H1 (cell line): ENCODE results near the gene DLEC1. TPM values are rescaled to one million over a fixed set of nuclear protein-coding genes. Genes with fewer than 3 reads are reported as not detected.

Experiments used
- CBX5 ChIP-seq: fragments of 300-800, 300-1000 bp; sonication (generic); IDR thresholded peaks from 2 replicates; pipeline ENCODE4 v1.7.1; 2016; ENCODE audit warnings: antibody characterized with exemption, low read length, low read depth
- CEBPB ChIP-seq: IDR thresholded peaks from 2 replicates; pipeline ENCODE4 v1.6.1; 2012; ENCODE audit warnings: low read depth, low read length
- CHD2 ChIP-seq: IDR thresholded peaks from 2 replicates; pipeline ENCODE4 v1.6.1; 2012; ENCODE audit warnings: low read length, improper control_type of control experiment
- CTBP2 ChIP-seq: IDR thresholded peaks from 2 replicates; pipeline ENCODE4 v1.7.0; 2011; ENCODE audit warnings: borderline replicate concordance, mild to moderate bottlenecking, moderate library complexity, mixed read lengths, low read length; ENCODE audit not compliant: insufficient read depth, insufficient read length
- KDM1A ChIP-seq: fragments of 200-600, 300-600 bp; sonication (generic); IDR thresholded peaks from 2 replicates; pipeline ENCODE4 v1.7.1; 2016; ENCODE audit warnings: mild to moderate bottlenecking, low read length, borderline replicate concordance
- MAFK ChIP-seq: IDR thresholded peaks from 2 replicates; pipeline ENCODE4 v1.6.1; 2012; ENCODE audit warnings: low read depth, mild to moderate bottlenecking, improper control_type of control experiment, low read length
- POLR2A ChIP-seq, 2 experiments: IDR thresholded peaks; 1 replicate in 1 of 2; 2 replicates in 1 of 2; pipeline ENCODE4 v1.6.1; 2011; ENCODE audit warnings: low read depth in 2 of 2, low read length in 2 of 2, mild to moderate bottlenecking in 2 of 2; ENCODE audit errors: control extremely low read depth in 1 of 2
- RBBP5 ChIP-seq: IDR thresholded peaks from 2 replicates; pipeline ENCODE4 v1.7.1; 2012; ENCODE audit warnings: low read depth, mild to moderate bottlenecking, inconsistent platforms, low read length, moderate library complexity, borderline replicate concordance
- SUZ12 ChIP-seq: fragments of 200-600 bp; sonication (generic); IDR thresholded peaks from 2 replicates; pipeline ENCODE4 v1.6.1; 2012; ENCODE audit warnings: mild to moderate bottlenecking, inconsistent platforms, low read length, moderate library complexity, mixed read lengths
- TBP ChIP-seq: IDR thresholded peaks from 2 replicates; pipeline ENCODE4 v1.6.1; 2011; ENCODE audit warnings: low read depth, low read length, improper control_type of control experiment
- YY1 ChIP-seq: IDR thresholded peaks from 2 replicates; pipeline ENCODE4 v1.6.1; 2011; ENCODE audit warnings: low read depth, mild to moderate bottlenecking, low read length
- polyA plus RNA-seq, 7 experiments: library from polyadenylated mRNA; depleted of rRNA in 3 of 7; stranded (reverse) in 5 of 7; unstranded in 2 of 7; fragments of >200 nt in 5 of 7; fragments of 200-250 nt in 2 of 7; gene quantifications; 1 replicate in 5 of 7; 2 replicates in 1 of 7; 4 replicates in 1 of 7; pipeline versions ENCODE4 v1.2.1 to v1.2.3, GENCODE V29; 2011 to 2013; ENCODE audit warnings: missing spikeins in 2 of 7, mixed read lengths in 2 of 7
- total RNA-seq: library from RNA; stranded (reverse); fragmentation: NEBNext Ultra II Directional; extraction: Animal tissue kit (Norgen Biotek cat#: 25700); gene quantifications from 2 replicates; pipeline ENCODE4 v1.2.1, GENCODE V29; 2021
- TF ChIP-seq, protein P1 (sequence below): fragments of 300-600 bp; sonication (generic); IDR thresholded peaks from 2 replicates; pipeline ENCODE4 v1.7.1; 2012; ENCODE audit warnings: low read length, moderate library complexity, mild to moderate bottlenecking, inconsistent platforms; ENCODE audit not compliant: insufficient replicate concordance

DLEC1 gene
- total and polyA plus RNA-seq, 2 of the 8 experiments (the other 6 are each of a cell fraction or from before 2014, with no cell fraction given) = 0.26 to 0.76 TPM

DNA sequence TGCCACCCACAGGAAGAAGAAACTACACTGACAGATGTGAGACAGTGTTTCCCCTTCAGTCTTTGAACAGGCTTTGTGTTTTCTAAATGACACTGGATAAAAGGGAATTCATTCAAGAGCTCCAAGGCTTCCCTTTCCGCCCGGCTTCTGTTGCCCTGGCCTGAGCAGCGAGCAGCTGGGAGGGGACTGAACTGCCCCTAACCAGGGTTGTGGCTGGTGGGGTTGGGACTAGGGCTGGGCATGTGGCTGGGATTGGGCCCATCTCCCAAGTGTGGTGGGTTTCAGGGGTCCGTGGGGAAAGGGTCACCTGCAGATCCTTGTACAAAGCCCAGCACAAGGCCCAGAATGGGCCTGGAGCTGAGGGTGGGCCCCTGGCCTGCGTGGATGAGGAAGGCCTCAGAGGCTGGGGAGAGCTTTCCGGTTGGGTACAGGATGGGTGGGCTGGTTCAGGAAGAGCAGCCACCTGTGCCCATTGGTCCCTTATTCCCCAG, 38.0 kb upstream of the DLEC1 start (continued):
- TF ChIP-seq, protein P1, sequence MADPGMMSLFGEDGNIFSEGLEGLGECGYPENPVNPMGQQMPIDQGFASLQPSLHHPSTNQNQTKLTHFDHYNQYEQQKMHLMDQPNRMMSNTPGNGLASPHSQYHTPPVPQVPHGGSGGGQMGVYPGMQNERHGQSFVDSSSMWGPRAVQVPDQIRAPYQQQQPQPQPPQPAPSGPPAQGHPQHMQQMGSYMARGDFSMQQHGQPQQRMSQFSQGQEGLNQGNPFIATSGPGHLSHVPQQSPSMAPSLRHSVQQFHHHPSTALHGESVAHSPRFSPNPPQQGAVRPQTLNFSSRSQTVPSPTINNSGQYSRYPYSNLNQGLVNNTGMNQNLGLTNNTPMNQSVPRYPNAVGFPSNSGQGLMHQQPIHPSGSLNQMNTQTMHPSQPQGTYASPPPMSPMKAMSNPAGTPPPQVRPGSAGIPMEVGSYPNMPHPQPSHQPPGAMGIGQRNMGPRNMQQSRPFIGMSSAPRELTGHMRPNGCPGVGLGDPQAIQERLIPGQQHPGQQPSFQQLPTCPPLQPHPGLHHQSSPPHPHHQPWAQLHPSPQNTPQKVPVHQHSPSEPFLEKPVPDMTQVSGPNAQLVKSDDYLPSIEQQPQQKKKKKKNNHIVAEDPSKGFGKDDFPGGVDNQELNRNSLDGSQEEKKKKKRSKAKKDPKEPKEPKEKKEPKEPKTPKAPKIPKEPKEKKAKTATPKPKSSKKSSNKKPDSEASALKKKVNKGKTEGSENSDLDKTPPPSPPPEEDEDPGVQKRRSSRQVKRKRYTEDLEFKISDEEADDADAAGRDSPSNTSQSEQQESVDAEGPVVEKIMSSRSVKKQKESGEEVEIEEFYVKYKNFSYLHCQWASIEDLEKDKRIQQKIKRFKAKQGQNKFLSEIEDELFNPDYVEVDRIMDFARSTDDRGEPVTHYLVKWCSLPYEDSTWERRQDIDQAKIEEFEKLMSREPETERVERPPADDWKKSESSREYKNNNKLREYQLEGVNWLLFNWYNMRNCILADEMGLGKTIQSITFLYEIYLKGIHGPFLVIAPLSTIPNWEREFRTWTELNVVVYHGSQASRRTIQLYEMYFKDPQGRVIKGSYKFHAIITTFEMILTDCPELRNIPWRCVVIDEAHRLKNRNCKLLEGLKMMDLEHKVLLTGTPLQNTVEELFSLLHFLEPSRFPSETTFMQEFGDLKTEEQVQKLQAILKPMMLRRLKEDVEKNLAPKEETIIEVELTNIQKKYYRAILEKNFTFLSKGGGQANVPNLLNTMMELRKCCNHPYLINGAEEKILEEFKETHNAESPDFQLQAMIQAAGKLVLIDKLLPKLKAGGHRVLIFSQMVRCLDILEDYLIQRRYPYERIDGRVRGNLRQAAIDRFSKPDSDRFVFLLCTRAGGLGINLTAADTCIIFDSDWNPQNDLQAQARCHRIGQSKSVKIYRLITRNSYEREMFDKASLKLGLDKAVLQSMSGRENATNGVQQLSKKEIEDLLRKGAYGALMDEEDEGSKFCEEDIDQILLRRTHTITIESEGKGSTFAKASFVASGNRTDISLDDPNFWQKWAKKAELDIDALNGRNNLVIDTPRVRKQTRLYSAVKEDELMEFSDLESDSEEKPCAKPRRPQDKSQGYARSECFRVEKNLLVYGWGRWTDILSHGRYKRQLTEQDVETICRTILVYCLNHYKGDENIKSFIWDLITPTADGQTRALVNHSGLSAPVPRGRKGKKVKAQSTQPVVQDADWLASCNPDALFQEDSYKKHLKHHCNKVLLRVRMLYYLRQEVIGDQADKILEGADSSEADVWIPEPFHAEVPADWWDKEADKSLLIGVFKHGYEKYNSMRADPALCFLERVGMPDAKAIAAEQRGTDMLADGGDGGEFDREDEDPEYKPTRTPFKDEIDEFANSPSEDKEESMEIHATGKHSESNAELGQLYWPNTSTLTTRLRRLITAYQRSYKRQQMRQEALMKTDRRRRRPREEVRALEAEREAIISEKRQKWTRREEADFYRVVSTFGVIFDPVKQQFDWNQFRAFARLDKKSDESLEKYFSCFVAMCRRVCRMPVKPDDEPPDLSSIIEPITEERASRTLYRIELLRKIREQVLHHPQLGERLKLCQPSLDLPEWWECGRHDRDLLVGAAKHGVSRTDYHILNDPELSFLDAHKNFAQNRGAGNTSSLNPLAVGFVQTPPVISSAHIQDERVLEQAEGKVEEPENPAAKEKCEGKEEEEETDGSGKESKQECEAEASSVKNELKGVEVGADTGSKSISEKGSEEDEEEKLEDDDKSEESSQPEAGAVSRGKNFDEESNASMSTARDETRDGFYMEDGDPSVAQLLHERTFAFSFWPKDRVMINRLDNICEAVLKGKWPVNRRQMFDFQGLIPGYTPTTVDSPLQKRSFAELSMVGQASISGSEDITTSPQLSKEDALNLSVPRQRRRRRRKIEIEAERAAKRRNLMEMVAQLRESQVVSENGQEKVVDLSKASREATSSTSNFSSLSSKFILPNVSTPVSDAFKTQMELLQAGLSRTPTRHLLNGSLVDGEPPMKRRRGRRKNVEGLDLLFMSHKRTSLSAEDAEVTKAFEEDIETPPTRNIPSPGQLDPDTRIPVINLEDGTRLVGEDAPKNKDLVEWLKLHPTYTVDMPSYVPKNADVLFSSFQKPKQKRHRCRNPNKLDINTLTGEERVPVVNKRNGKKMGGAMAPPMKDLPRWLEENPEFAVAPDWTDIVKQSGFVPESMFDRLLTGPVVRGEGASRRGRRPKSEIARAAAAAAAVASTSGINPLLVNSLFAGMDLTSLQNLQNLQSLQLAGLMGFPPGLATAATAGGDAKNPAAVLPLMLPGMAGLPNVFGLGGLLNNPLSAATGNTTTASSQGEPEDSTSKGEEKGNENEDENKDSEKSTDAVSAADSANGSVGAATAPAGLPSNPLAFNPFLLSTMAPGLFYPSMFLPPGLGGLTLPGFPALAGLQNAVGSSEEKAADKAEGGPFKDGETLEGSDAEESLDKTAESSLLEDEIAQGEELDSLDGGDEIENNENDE = no peak
- no peak for TF ChIP-seq RBBP5
- TF ChIP-seq YY1 = no peak
- TF ChIP-seq TBP = no peak
- TF ChIP-seq SUZ12 = no peak
- TF ChIP-seq POLR2A (IDR thresholded peaks at IDR 0.05; ENCODE audit: control extremely low read depth in 1 of 2, low read depth in 2 of 2, low read length in 2 of 2) = no peak
- no peak for TF ChIP-seq KDM1A
- TF ChIP-seq CTBP2 = no peak
- no peak for TF ChIP-seq CHD2
- TF ChIP-seq CBX5 = no peak
- no peak for TF ChIP-seq MAFK
- TF ChIP-seq CEBPB = no peak
